K562 (cell line): Measurements from ENCODE around the gene LAMA3. TPM values are rescaled to one million over a fixed set of nuclear protein-coding genes. Genes with fewer than 3 reads are reported as not detected.

ENCODE experiments used
- ATAC-seq: fragments of 200-7000 bp; cut with Tn5 transposase; 3 replicates; pipeline ENCODE4 v1.9.1; 2020; ENCODE audit warnings: moderate library complexity
- BruUV-seq: library from RNA; stranded (reverse); fragments of 400-500 nt; replicated peaks from 2 replicates; lab custom pipeline; 2021; lab: Mats Ljungman, UMichigan
- CTCF ChIA-PET: fragments of 300-600 bp; formaldehyde crosslinking; extraction: SDS; loops from one replicate; lab custom pipeline; 2021; ENCODE audit warnings: low intra/inter-chr PET ratio; lab: Yijun Ruan, JAX
- POLR2A ChIA-PET: fragments of 300-600, 350-650 bp; sonication (Branson Sonifier 250); formaldehyde crosslinking; extraction: SDS; loops from one replicate; lab custom pipeline; 2021; ENCODE audit warnings: antibody characterized with exemption, inconsistent platforms; lab: Yijun Ruan, JAX
- DNase-seq, 4 experiments: peaks; one replicate each; pipeline versions ENCODE4 v3.0.0 to v3.0.0-alpha.2; 2011 to 2018; ENCODE audit warnings: low spot score in 3 of 4, mixed read lengths in 3 of 4; ENCODE audit errors: extremely low read depth in 1 of 4
- FAIRE-seq: peaks from 2 replicates; lab custom pipeline; 2011; peaks lifted over from hg19 to GRCh38; lab: Jason Lieb, UNC
- H2AFZ ChIP-seq: 2 replicates; pipeline ENCODE4 v1.6.0; 2011; ENCODE audit warnings: low read depth, low read length, control low read depth, inconsistent platforms
- H3K27ac ChIP-seq: fragments of 200-600 bp; 3 replicates; pipeline ENCODE4 v1.8.0; 2011; ENCODE audit warnings: low read depth, mild to moderate bottlenecking, control low read depth, inconsistent platforms, low read length, moderate library complexity, mixed read lengths; ENCODE audit errors: extremely low read depth
- H3K27me3 ChIP-seq, 2 experiments: fragments of 300-600 bp in 1 of 2; 2 replicates in 1 of 2; 3 replicates in 1 of 2; pipeline versions ENCODE4 v1.6.0 to v1.8.0; 2011; ENCODE audit warnings: inconsistent platforms in 2 of 2, low read length in 2 of 2, mild to moderate bottlenecking in 1 of 2, mixed read lengths in 1 of 2, moderate library complexity in 1 of 2; ENCODE audit not compliant: control insufficient read depth in 2 of 2, insufficient read depth in 2 of 2
- H3K36me3 ChIP-seq: fragments of 300-600 bp; 3 replicates; pipeline ENCODE4 v1.8.0; 2011; ENCODE audit warnings: mild to moderate bottlenecking, low read length, inconsistent platforms; ENCODE audit not compliant: control insufficient read depth, insufficient read depth
- H3K4me1 ChIP-seq, 2 experiments: fragments of 200-600 bp in 1 of 2; replicated peaks in 1 of 2; 2 replicates in 1 of 2; 3 replicates in 1 of 2; pipeline versions ENCODE4 v1.5.1 to v1.8.0; 2011; ENCODE audit warnings: inconsistent platforms in 2 of 2, low read length in 2 of 2, mild to moderate bottlenecking in 1 of 2, mixed read lengths in 1 of 2, moderate library complexity in 1 of 2; ENCODE audit not compliant: control insufficient read depth in 2 of 2, insufficient read depth in 2 of 2
- H3K4me2 ChIP-seq: 2 replicates; pipeline ENCODE4 v1.6.1; 2011; ENCODE audit warnings: low read length, control low read depth, inconsistent platforms, mixed read lengths; ENCODE audit not compliant: insufficient read depth
- H3K4me3 ChIP-seq: fragments of 200-600 bp; sonication (generic), shearing (Covaris generic); 2 replicates; pipeline ENCODE4 v1.5.1; 2016; ENCODE audit warnings: control low read depth, inconsistent platforms
- H3K79me2 ChIP-seq: fragments of 200-600 bp; 3 replicates; pipeline ENCODE4 v1.8.0; 2011; ENCODE audit warnings: low read length, inconsistent platforms; ENCODE audit not compliant: control insufficient read depth, insufficient read depth
- H3K9ac ChIP-seq, 2 experiments: 2 replicates each; pipeline versions ENCODE4 v1.6.0 to v1.6.1; 2011; ENCODE audit warnings: low read depth in 2 of 2, low read length in 2 of 2, control low read depth in 1 of 2, inconsistent platforms in 1 of 2, mild to moderate bottlenecking in 1 of 2, mixed read lengths in 1 of 2; ENCODE audit not compliant: insufficient read depth in 1 of 2
- H3K9me1 ChIP-seq: one replicate; pipeline ENCODE4 v1.6.0; 2011; ENCODE audit warnings: inconsistent platforms, mild to moderate bottlenecking, low read length, moderate library complexity; ENCODE audit not compliant: control insufficient read depth, insufficient read depth
- H3K9me3 ChIP-seq: replicated peaks from 2 replicates; pipeline ENCODE4 v1.5.1; 2011; ENCODE audit warnings: low read depth, low read length, inconsistent platforms; ENCODE audit not compliant: control insufficient read depth, insufficient read depth
- H4K20me1 ChIP-seq: replicated peaks from 2 replicates; pipeline ENCODE4 v1.6.1; 2011; ENCODE audit warnings: low read length, inconsistent platforms, mixed read lengths; ENCODE audit not compliant: control insufficient read depth, insufficient read depth
- CHD1 ChIP-seq: fragments of 200-600 bp; sonication (generic); IDR thresholded peaks from one replicate; pipeline ENCODE4 v1.6.1; 2012; ENCODE audit warnings: mild to moderate bottlenecking, moderate library complexity, low read length, inconsistent platforms
- CHD4 ChIP-seq: fragments of 200-600 bp; sonication (generic); IDR thresholded peaks from 3 replicates; pipeline ENCODE4 v1.6.1; 2012; ENCODE audit warnings: low read depth, mild to moderate bottlenecking, mixed read lengths, low read length, inconsistent platforms; ENCODE audit not compliant: insufficient read depth, insufficient replicate concordance, poor library complexity, severe bottlenecking
- HDGF ChIP-seq: fragments of 450-650 bp; IDR thresholded peaks from 2 replicates; pipeline ENCODE4 v1.6.1; 2016
- NFIX ChIP-seq: fragments of 250-450 bp; sonication (Bioruptor Pico); IDR thresholded peaks from 2 replicates; pipeline ENCODE4 v1.4.0; 2020; ENCODE audit warnings: low read depth, mild to moderate bottlenecking, moderate library complexity
- NR4A1 ChIP-seq, 2 experiments: fragments of 250-450 bp in 1 of 2; fragments of 450-650 bp in 1 of 2; sonication (Bioruptor Pico) in 1 of 2; IDR thresholded peaks; 2 replicates each; pipeline versions ENCODE4 v1.4.0 to v1.6.1; 2016 to 2020; ENCODE audit warnings: mild to moderate bottlenecking in 2 of 2, missing compliant biosample characterization in 1 of 2, missing genetic modification characterization in 1 of 2, moderate library complexity in 1 of 2
- PHF21A ChIP-seq: fragments of 450-650 bp; IDR thresholded peaks from 2 replicates; pipeline ENCODE4 v1.6.1; 2017; ENCODE audit warnings: low read depth, borderline replicate concordance
- PHF8 ChIP-seq: fragments of 200-600 bp; sonication (generic); IDR thresholded peaks from 2 replicates; pipeline ENCODE4 v1.6.1; 2012; ENCODE audit warnings: mixed run types, mild to moderate bottlenecking, inconsistent platforms, low read length, moderate library complexity, borderline replicate concordance
- PTTG1 ChIP-seq: fragments of 450-650 bp; IDR thresholded peaks from 2 replicates; pipeline ENCODE4 v1.6.1; 2016; ENCODE audit warnings: low read depth, mild to moderate bottlenecking, missing genetic modification characterization, missing compliant biosample characterization
- RFX5 ChIP-seq: IDR thresholded peaks from 2 replicates; pipeline ENCODE4 v1.6.1; 2011; ENCODE audit warnings: low read depth, mild to moderate bottlenecking, improper control_type of control experiment, low read length
- SP1 ChIP-seq: sonication (generic); formaldehyde crosslinking; IDR thresholded peaks from 2 replicates; pipeline ENCODE4 v1.8.1; 2022; ENCODE audit warnings: mild to moderate bottlenecking, missing genetic modification reagents
- STAG1 ChIP-seq: sonication (generic); formaldehyde crosslinking; IDR thresholded peaks from 2 replicates; pipeline ENCODE4 v1.5.0; 2020; ENCODE audit warnings: missing genetic modification reagents, borderline replicate concordance
- ZNF436 ChIP-seq: fragments of 250-450, 450-650 bp; sonication (Bioruptor Pico); formaldehyde crosslinking; IDR thresholded peaks from 2 replicates; pipeline ENCODE4 v1.7.0; 2020; ENCODE audit warnings: mild to moderate bottlenecking
- WGBS: fragments of 100-300 bp; shearing (Covaris generic); methylation state at CpG from one replicate; pipeline ENCODE4 v1.1.6; 2016; ENCODE audit warnings: low coverage, mixed read lengths; ENCODE audit not compliant: insufficient coverage; ENCODE audit errors: missing lambda C conversion rate; 5-methylcytosine and 5-hydroxymethylcytosine counted together
- in situ Hi-C: fragments of 300-500 bp; cut with MboI; formaldehyde crosslinking; loops from 4 replicates; pipeline ENCODE4 v1.15.0; 2018; ENCODE audit warnings: inconsistent platforms, mixed read lengths
- intact Hi-C: fragments of 100-400 bp; cut with micrococcal nuclease; formaldehyde crosslinking; loops from 2 replicates; pipeline ENCODE4 v1.14.2; 2022
- polyA plus RNA-seq, 8 experiments: library from polyadenylated mRNA; depleted of rRNA in 4 of 8; stranded (reverse) in 5 of 8; unstranded in 3 of 8; fragments of >200 nt; fragmentation: Nextera tagmentation in 2 of 8; fragmentation: Illumina TruSeq in 1 of 8; extraction: Ambion mirVana in 2 of 8; extraction: Trizol in 1 of 8; gene quantifications; 2 replicates each; pipeline versions ENCODE4 v1.2.1 to v1.2.3, GENCODE V29; 2011 to 2014; ENCODE audit warnings: inconsistent platforms in 1 of 8, missing spikeins in 1 of 8
- total RNA-seq, 7 experiments: library from RNA; depleted of rRNA in 6 of 7; stranded (reverse); fragments of >200 nt in 6 of 7; fragmentation: Illumina TruSeq in 2 of 7; extraction: Trizol in 2 of 7; gene quantifications; 2 replicates each; pipeline versions ENCODE4 v1.2.1 to v1.2.3, GENCODE V29; 2011 to 2021; ENCODE audit warnings: low replicate concordance in 1 of 7
- TF ChIP-seq, protein P1 (sequence below): sonication (generic); formaldehyde crosslinking; IDR thresholded peaks from 2 replicates; pipeline ENCODE4 v1.8.0; 2023; ENCODE audit warnings: mild to moderate bottlenecking, missing genetic modification reagents
- TF ChIP-seq, protein P2 (sequence below): fragments of 250-450 bp; sonication (Bioruptor Pico); IDR thresholded peaks from 2 replicates; pipeline ENCODE4 v1.8.0; 2022; ENCODE audit warnings: moderate library complexity, mild to moderate bottlenecking, inconsistent platforms

LAMA3 gene
- total and polyA plus RNA-seq, 9 of the 15 experiments (the other 6 are each of a cell fraction or from before 2014, with no cell fraction given) = 0.07 TPM; not detected in 8

DNA sequence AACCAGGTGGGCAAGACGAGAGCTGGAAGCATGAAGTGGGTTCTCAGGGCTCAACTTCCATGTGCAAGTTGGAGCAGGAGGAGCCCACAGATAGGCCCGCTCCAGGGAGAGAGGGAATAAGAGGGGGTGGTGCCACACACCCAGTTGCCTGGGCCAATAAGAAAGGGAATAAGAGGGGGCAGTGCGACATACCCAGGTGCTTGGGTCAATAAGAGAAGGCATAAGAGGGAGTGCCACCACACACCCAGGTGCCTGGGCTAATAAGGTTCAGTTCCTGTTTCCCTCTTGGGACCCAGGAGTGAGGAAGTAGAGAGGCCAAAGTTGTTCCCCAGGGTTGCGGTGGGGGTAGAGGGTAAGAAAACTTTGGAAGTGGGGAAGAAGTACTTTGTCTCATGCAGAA lies 127.5 kb downstream of the LAMA3 start:
- H3K9me1 ChIP-seq = no peaks in the 10 kb centered on the region
- intact Hi-C loops = no loop called here
- no peak overlapping the region for H3K9ac ChIP-seq
- in situ Hi-C loops = no loop called here
- no peak for ATAC-seq
- BruUV-seq = no TSS peak
- H2AFZ ChIP-seq = no peak overlapping the region
- no peak overlapping the region for H3K4me3 ChIP-seq
- no peak overlapping the region for H3K27ac ChIP-seq
- peaks cover 0 to 13% of the 10 kb centered on the region in 2 experiments; a peak in 3 of 5 replicates for H3K27me3 ChIP-seq
- POLR2A ChIA-PET = no interaction called here
- no peaks in the 10 kb centered on the region for H3K4me1 ChIP-seq
- H3K4me2 ChIP-seq = no peak overlapping the region
- no peak for FAIRE-seq
- CTCF ChIA-PET = interaction anchor here (0.7 kb wide), 1 partner anchor 113 kb away, joined by 3 read pairs; no protein-coding TSS in a partner anchor
- H3K36me3 ChIP-seq = no peaks in the 10 kb centered on the region
- WGBS = 0% methylated on average over 4 of the region's 4 CpGs
- DNase-seq = no peak
- H3K9me3 ChIP-seq = no peaks in the 10 kb centered on the region
- H3K79me2 ChIP-seq = no peaks in the 10 kb centered on the region
- H4K20me1 ChIP-seq = no peaks in the 10 kb centered on the region
- TF ChIP-seq NR4A1 (CRISPR knock-in tag; IDR thresholded peaks at IDR 0.05) (no peak), NR4A1 (tag; IDR thresholded peaks at IDR 0.05) (no peak), SP1 (CRISPR knock-in tag) (no peak), PHF21A (no peak), CHD1 (no peak), RFX5 (no peak), CHD4 (no peak), PTTG1 (tag) (no peak), ZNF436 (CRISPR knock-in tag) (no peak), HDGF (no peak), NFIX (no peak), PHF8 (no peak), STAG1 (CRISPR knock-in tag) (no peak)
- TF ChIP-seq, protein P1, sequence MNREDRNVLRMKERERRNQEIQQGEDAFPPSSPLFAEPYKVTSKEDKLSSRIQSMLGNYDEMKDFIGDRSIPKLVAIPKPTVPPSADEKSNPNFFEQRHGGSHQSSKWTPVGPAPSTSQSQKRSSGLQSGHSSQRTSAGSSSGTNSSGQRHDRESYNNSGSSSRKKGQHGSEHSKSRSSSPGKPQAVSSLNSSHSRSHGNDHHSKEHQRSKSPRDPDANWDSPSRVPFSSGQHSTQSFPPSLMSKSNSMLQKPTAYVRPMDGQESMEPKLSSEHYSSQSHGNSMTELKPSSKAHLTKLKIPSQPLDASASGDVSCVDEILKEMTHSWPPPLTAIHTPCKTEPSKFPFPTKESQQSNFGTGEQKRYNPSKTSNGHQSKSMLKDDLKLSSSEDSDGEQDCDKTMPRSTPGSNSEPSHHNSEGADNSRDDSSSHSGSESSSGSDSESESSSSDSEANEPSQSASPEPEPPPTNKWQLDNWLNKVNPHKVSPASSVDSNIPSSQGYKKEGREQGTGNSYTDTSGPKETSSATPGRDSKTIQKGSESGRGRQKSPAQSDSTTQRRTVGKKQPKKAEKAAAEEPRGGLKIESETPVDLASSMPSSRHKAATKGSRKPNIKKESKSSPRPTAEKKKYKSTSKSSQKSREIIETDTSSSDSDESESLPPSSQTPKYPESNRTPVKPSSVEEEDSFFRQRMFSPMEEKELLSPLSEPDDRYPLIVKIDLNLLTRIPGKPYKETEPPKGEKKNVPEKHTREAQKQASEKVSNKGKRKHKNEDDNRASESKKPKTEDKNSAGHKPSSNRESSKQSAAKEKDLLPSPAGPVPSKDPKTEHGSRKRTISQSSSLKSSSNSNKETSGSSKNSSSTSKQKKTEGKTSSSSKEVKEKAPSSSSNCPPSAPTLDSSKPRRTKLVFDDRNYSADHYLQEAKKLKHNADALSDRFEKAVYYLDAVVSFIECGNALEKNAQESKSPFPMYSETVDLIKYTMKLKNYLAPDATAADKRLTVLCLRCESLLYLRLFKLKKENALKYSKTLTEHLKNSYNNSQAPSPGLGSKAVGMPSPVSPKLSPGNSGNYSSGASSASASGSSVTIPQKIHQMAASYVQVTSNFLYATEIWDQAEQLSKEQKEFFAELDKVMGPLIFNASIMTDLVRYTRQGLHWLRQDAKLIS = no peak
- TF ChIP-seq, protein P2, sequence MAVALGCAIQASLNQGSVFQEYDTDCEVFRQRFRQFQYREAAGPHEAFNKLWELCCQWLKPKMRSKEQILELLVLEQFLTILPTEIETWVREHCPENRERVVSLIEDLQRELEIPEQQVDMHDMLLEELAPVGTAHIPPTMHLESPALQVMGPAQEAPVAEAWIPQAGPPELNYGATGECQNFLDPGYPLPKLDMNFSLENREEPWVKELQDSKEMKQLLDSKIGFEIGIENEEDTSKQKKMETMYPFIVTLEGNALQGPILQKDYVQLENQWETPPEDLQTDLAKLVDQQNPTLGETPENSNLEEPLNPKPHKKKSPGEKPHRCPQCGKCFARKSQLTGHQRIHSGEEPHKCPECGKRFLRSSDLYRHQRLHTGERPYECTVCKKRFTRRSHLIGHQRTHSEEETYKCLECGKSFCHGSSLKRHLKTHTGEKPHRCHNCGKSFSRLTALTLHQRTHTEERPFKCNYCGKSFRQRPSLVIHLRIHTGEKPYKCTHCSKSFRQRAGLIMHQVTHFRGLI (CRISPR knock-in tag) = no peak
